ENCODE results near the gene HOXD10. TPM values are rescaled to one million over a fixed set of nuclear protein-coding genes. Genes with fewer than 3 reads are reported as not detected.
A peak's percentile ranks its signal among the peaks of the same experiment; 100 is the strongest.

HOXD10 gene
- total and polyA plus RNA-seq, 2 of the 13 experiments (the other 11 are each of a cell fraction or from before 2014, with no cell fraction given) = not detected

DNA sequence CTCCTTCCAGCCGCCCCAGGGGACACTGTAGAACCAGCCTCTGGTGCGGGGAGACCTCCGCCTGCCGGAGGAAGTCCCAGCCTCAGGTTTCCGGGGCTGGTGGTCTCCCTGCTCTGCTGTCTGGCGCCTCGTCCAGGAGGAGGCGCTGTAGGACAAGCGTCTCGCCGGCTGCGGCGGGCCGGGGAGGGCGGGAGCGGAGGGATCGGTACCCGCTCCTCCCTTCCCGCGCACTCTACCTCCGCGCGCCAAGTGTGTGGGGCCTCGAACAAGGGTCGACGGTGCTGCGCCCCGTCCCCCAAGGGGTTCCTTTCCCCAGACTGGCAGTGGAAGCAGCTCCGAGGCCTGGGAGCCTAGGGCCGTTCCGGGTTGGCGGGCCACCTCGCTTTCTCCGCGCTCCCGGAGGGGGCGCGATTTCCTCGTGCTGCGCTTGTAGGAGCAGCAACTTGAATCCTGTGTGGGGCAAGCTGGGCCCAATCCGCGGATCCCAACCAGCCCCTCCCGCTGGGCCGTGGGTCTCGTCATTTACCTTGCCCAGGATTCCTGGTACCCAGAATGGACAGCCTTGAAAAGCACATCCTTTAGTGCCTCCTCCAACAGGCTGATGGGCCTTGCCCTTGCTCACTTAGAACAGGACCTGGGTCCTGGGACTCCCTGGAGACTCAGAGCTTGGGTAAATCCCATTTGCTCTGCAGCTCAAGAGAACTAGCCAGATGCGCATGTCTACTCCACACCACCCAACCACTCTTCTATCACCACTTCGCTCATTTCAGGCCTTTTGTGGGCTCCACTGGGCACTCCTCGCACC, 24.1 kb downstream of the HOXD10 start (continued):
- TF ChIP-seq ATRX (CRISPR knock-in tag; IDR thresholded peaks at IDR 0.05; ENCODE audit: borderline replicate concordance) (no peak), MNT (IDR thresholded peaks at IDR 0.05) (no peak), BRF2 (CRISPR knock-in tag; IDR thresholded peaks at IDR 0.05) (peak; percentile 51), ZNF557 (CRISPR knock-in tag; IDR thresholded peaks at IDR 0.05) (no peak), BCL6 (CRISPR knock-in tag; IDR thresholded peaks at IDR 0.05) (no peak), ZNF674 (CRISPR knock-in tag; IDR thresholded peaks at IDR 0.05; ENCODE audit: low read depth) (peak; percentile 75; the same call in 1 of the 2 replicates), NR2F2 (IDR thresholded peaks at IDR 0.05; ENCODE audit: borderline replicate concordance, low read depth) (no peak), TEAD3 (CRISPR knock-in tag; optimal IDR thresholded peaks at IDR 0.05; ENCODE audit: borderline replicate concordance) (peak; percentile 47), NFIC (IDR thresholded peaks at IDR 0.05; ENCODE audit: low read length) (no peak), CENPX (CRISPR knock-in tag; IDR thresholded peaks at IDR 0.05) (no peak), FOXJ3 (CRISPR knock-in tag; IDR thresholded peaks at IDR 0.05; ENCODE audit: borderline replicate concordance) (no peak; the same call in 1 of the 2 replicates), ZNF792 (CRISPR knock-in tag; IDR thresholded peaks at IDR 0.05) (no peak; the same call in 1 of the 2 replicates), PRMT3 (CRISPR knock-in tag; IDR thresholded peaks at IDR 0.05; ENCODE audit: borderline replicate concordance, low read depth) (peak; percentile 57; the same call in 1 of the 2 replicates), NCOA5 (CRISPR knock-in tag; IDR thresholded peaks at IDR 0.05) (no peak), U2AF1 (optimal IDR thresholded peaks at IDR 0.05; ENCODE audit: low read depth, low read length) (no peak), POLR2A (IDR thresholded peaks at IDR 0.05; ENCODE audit: insufficient read depth in 1 of 2, low read depth in 2 of 2, low read length in 2 of 2) (no peak), KIAA2018 (CRISPR knock-in tag; IDR thresholded peaks at IDR 0.05; ENCODE audit: borderline replicate concordance) (peak; percentile 63; the same call in 1 of the 2 replicates), GABPB1 (CRISPR knock-in tag; IDR thresholded peaks at IDR 0.05) (peak; percentile 84), REL (CRISPR knock-in tag; conservative IDR thresholded peaks at IDR 0.05) (no peak), ZNF570 (CRISPR knock-in tag; IDR thresholded peaks at IDR 0.05; ENCODE audit: borderline replicate concordance) (no peak)

All from HepG2 (cell line).